HG02642 (cell line): ENCODE data around the gene DCHS1.

Experiments used
- ATAC-seq: cut with Tn5 transposase; IDR thresholded peaks from one replicate; pipeline ENCODE4 v1.9.1; 2021; ENCODE audit warnings: mild to moderate bottlenecking; ENCODE audit not compliant: unreplicated experiment, poor library complexity

The DCHS1 gene

DNA sequence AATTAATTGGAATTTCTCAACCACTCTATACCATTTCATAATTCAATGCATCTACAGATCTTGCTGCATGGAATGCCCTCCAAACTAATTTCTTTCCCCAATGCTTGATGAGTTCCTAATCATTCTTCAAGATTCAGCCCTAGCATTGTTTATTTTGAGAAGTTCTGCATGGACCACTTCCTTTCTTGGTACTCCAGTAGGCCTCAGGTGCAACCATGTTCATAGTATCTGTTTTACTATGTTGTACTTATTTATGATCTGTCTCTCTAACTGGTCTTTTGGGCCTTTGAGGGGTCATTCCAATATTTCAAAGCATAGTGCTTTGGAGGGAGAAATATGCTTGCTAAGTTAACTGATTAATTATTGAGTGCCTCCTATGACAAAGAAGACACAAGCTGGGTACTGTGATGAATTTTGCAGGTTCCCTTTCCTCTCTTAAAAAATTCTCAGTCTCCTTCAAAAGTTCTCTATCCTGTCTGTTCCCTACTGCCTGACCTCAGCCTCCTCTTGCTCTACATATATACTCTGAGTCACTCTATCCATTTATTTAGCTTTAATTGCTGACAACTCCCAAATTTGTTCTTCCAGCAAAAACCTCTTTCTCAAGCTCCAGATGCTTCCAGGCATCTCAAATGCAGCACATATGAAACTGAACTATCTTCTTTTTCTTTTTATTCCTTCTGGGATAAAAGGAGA is 18.1 kb upstream of the DCHS1 start:
- no peak for ATAC-seq

- ATAC-seq = no peak
Observed at GRCh38 chr11:6671991-6672390, 16.4 kb upstream of the DCHS1 start.

DNA sequence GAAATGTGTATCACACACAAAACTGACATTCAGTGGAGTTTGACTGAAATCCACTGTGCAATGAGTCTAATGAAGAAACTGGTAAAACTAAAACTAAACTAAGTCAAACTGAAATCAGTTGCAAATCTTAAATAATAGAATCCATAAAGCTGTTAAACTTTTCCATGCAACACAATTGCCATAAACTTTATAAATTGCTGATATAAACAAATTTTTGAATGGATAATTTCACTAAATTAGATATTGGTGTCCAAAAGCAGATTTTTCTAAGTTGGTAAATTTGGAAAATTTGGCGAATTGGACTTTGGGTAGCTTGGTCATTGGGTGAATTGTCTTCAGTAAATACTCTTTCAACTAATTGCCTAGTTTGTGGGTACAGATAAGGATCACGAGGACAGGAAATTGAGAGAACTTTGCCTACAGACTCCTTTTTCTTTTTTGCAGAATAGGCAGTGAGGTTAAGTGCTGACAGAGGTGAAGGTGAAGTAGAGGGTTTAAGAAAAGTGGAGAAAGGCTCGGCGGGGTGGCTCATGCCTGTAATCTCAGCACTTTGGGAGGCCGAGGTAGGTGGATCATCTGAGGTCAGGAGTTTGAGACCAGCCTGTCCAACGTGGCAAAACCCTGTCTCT is 14.7 kb upstream of the DCHS1 start:
- no peak for ATAC-seq

DNA sequence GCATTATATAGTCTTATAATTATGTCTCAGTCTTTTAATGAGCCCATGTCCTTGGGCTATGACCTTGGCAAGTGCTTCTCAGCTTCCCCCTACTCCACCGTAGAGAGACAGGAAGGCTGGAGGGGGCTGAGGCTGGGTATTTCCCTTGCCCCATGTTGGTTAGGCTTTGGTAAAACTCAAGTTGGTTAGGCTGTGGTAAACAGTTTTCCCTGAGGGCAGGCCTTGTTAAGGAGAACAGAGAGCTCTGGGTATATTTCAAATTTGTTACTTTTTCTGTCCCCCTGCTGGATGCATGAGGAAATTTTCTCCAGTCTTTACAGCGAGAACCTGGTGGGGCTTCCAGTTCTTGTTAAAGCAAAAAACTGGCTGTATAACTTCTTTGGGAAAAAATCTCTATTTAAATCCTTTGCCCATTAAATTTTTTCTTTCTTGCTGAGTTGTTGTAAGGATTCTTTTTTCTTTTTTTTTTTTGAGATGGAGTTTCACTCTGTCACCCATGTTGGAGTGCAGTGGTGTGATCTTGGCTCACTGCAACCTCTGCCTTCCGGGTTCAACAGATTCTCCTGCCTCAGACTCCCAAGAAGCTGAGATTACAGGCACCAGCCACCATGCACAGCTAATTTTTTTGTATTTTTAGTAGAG is 12.2 kb upstream of the DCHS1 start:
- ATAC-seq = no peak

GRCh38 chr11:6666302-6667183 is 10.9 kb upstream of the DCHS1 start:
- no peak for ATAC-seq

GRCh38 chr11:6664551-6664950 is 8.9 kb upstream of the DCHS1 start:
- no peak for ATAC-seq

DNA sequence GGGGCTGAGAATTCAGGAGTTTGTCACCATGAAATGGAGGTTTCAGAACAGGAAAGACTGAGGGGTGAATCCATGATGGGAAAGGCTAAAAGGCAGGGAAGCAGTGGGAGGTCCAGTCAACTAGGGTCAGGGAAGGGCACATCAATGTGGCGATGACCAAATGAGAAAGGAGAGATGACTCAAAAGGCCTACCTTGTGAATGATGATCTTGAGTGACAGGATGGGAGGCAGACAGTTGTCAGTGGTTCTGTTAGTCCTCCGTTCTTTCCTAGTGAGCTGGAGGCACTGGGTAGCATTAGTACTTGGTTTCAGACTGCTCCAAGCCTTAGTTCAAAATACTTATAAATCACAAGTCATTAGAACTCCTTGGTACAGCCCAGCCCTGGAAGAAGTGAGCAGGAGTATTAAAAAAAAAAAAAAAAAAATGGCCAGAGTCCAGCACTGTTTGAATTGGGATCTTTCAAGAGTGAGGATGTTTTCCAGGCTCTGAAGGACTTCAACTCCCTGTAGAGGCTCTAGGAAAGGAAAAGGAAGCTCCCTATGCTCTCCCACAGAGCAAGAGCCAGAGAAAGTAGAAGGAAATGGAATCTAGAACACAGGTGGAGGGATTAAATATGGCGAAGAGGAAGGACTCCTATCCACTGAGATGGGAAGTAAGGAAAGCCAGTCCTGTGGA is 8.3 kb upstream of the DCHS1 start:
- no peak for ATAC-seq

GRCh38 chr11:6660712-6661111 is 5.1 kb upstream of the DCHS1 start:
- ATAC-seq = no peak

DNA sequence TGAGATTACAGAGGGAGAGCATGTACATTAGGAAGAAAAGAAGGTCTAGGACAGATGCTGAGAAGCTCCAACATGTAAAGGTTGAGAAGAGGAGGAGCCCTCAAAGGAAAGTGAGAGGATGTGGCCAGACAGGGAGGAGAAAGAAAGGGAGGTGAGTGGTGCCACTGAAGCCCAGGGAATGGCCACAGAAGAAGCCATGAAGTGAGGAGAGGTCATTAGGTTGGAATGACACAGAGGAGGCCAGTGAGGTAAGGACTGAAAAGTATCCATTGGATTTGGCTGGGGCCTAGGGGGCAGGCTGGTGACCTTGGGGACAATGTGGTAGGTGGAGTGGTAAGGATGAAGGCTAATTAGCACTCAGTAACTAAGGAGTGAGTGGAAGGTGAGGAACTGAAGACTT is 3.0 kb upstream of the DCHS1 start:
- no peak for ATAC-seq

- no peak for ATAC-seq
Observed at GRCh38 chr11:6657346-6657745, 1.7 kb upstream of the DCHS1 start.

- no peak for ATAC-seq
Observed at GRCh38 chr11:6656936-6657335, 1.3 kb upstream of the DCHS1 start.

DNA sequence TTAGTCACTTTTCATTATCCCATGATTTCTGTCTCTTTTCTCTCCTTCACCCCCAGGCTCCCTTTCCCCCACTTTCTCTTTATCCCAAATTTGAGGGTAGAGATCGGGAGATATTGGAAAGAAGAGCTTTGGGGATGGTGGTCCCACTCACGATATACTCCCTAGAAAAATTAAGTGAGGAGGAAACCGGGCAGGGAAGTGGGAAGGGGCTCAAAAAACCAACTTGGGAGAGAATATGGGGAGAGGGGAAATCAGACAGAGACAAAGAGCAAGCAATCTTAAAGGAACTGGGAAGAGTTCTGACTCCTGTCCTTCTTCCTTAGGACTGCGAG is 941 bp upstream of the DCHS1 start:
- ATAC-seq = no peak

GRCh38 chr11:6655020-6655789 is 404 bp downstream of the DCHS1 start:
- no peak for ATAC-seq

DNA sequence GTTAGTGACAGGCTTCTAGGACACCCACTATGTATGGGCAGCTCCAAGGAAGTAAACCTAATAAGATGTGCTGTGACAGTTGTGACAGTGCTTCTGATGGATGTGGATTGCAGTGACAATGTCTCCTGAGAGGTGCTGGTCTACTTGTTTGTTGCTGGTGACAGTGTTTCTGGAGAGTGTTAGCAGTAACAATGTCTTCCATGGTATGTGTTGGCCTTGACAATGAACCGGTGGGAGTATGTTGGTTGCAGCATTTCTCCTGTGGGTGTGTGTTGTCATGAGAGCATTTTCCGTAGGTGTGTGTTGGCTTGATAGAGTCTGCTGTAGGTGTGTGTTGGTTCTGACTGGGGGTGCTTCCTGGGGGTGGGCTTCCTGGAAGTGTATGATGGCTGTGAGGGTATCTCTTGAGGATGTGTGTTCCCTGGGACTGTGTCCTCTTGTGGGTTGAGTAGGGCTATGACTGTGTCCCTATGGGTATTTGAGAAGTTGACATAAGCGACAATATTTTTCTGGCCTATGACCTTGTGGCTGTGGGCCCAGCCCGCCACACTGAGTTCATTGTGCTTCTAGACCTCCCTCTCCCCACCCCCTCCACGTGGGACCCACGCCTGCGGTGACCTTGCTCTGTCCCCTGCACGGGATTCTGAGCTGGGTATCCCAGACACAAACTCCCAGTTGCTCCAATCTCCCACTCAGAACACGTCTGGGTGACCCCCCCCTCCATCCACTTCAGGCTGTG is 1.2 kb downstream of the DCHS1 start:
- ATAC-seq = no peak

DNA sequence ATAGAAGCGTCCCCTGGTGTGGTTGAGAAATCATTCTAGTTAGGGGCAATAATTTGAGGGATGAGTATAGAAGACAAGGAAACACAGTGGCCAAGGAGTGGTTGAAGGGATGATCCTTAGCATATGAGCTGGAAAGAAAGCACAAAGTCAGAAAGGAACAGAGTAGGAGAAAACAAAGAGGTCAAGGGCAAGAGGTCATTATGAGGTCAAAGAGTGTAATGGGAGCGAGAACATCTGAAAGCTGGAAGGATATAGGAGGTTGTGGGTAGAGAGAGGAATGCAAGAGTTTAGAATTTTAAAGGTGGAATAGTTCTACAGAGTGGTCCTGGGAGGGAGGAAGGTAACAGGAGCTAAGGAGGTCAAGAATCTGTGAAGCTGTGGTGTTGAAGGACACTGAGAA is 2.0 kb downstream of the DCHS1 start:
- no peak for ATAC-seq

- no peak for ATAC-seq
Observed at GRCh38 chr11:6653097-6653496, 2.5 kb downstream of the DCHS1 start.

DNA sequence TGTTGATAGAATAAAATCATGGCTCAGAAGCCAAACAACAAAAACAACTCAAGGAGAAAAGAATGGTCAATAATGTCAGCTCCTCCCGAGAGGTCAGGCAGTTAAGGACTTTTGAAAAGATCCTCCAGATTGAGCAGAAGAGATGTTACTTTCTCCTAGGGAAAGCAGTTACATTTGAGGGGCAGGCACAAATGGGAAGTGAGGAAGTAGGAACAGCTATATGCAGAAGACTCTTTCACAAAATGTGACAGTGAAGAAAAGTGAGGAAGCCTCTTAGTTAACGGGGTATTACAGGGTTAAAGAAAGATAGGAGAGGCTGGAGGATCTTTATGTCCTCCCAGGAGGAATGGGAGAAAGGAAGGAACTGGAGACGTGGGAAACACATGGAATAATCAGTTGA is 3.4 kb downstream of the DCHS1 start:
- ATAC-seq = no peak

DNA sequence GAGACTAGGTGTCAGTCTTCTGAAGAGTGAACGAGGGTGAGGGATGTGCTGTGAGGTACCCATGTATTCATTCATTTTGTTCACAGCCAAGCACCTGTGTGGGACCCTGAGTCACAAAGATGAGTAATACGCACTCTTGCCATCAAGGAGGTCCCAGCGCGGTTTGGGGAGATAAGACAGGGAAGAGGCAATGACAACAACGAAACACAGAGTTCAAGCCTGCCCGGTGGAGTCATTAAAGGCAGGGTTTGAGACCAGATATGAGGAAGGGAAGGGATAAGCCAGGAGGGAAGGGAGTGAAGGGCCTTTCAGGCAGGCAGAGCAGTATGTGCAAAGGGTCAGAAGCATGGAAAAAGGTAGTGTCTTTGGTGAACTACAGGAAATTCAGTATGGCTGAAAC is 4.6 kb downstream of the DCHS1 start:
- no peak for ATAC-seq

DNA sequence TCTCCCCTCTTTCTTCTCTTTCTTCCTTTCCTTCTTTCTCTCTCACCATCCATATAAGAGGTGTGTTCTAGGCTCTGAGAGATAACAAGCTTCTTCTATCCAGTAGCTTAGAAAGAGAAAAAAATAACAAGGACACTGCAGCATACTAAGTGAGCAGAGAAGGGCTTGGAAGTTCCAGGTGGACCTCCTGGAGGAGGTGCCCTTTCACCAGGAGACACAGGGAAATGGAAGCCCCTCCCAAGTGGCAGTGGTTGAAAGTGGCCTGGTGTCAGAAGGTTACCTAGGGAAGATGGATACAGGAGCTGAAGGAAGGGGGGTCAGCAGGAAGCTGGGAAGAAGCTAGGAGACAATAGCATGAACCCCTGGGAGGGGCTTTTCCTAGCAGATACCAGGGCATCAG is 5.5 kb downstream of the DCHS1 start:
- no peak for ATAC-seq
